Measurements from ENCODE around the gene EVA1B. TPM values are rescaled to one million over a fixed set of nuclear protein-coding genes. Genes with fewer than 3 reads are reported as not detected.

EVA1B gene
- total RNA-seq, 1 donor from 2014 or later, result 4.5 TPM

- no peak for DNase-seq
Measured at GRCh38 chr1:36307601-36308330, 15.7 kb downstream of the EVA1B start.

- peak; percentile 88 for DNase-seq
Measured at GRCh38 chr1:36306902-36307456, 16.5 kb downstream of the EVA1B start.

- no peak for DNase-seq
Measured at GRCh38 chr1:36306210-36306901, 17.1 kb downstream of the EVA1B start, which contains the start of gene SH3D21. Gene SH3D21 (plus strand): TSS chr1:36306368. CDS start chr1:36306421, 53 bp downstream.

GRCh38 chr1:36305915-36306209 is 17.6 kb downstream of the EVA1B start:
- no peak for DNase-seq

- DNase-seq, result no peak
Measured at GRCh38 chr1:36304970-36305914, 18.2 kb downstream of the EVA1B start.

- no peak for DNase-seq
Measured at GRCh38 chr1:36304521-36304920, 18.9 kb downstream of the EVA1B start.

DNA sequence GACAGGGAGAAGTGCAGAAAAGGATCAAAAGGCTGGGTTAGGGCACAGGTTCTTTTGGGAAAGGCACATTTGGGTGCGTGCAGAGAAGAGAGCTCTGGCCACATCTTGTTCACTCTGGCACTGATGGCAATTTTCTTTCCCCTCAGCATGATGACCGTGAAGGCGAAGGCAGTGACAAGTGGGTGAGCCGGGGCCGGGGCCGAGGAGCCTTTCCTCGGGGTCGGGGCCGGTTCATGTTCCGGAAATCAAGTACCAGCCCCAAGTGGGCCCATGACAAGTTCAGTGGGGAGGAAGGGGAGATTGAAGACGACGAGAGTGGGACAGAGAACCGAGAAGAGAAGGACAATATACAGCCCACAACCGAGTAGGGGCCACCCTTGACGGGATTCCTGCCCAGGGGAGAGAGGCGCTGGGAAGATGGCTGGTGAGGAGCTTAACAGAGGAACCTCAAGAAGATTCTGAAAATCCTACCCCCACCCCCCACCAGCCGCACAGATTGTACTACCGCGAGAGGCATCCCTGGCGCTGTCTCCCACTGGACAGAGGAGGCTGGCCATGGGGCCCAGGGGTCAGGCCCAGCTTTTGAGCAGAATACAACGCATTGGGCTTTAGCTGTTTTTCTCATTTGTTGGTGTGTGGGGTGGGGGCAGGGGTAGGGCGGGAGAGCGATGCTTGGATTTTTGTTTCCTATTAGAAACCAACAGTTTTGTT is 19.6 kb downstream of the EVA1B start:
- DNase-seq, result no peak

DNA sequence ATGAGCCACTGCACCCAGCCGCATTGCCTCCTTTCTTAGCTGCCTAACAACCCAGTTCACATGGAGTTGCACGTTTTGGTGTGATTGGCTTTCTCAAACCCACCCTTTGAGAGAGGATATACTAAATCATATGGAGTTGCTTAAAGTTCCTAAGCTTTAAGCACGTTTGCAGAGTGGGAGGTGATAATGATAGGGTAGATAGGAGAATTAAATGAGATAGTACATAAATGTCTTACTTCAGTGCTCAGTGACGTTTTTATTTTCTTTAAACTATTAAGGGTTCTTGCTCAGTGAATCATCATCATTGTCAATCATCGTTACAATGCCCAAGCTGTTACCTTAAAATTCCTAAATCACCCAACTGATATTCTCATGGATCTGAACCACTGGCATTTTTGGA is 20.2 kb downstream of the EVA1B start:
- no peak for DNase-seq

DNA sequence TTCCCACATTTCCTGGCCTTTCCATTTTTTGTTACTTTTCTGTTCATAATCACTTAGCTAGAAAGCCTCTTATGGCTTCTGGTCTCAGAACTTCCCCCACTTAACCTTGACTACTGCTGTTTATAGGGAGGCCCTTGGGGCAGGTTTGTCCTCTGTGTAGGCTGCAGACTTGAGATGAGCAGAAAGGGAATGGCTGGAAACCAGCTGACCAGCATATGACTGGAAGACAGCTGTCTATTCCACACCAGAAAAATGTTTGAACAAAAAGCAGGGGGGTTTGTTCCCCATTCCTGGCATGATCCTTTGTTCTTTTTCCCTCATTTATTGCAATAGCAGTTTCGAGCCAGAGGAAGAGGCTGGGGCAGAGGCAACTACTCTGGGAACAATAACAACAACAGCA is 22.2 kb downstream of the EVA1B start:
- DNase-seq, result no peak

DNA sequence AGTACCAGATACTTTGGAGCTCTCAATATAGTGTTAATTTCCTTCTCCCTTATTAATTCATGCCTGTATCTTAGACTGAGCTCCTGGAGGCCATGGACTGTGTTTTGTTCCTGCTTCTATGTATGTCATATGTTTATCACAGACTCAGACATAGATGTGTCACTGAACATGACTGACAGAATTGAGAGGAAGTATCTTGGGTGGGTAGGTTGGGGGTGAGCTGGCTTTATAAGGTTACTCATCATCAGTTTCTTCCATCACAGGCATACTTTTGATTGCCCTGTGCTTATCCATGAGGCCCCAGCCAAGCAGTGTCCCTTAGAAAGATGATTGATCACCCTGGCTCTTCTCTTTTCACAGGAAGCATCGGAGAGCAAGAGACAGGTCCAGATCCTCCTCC is 22.9 kb downstream of the EVA1B start:
- DNase-seq, result no peak

DNA sequence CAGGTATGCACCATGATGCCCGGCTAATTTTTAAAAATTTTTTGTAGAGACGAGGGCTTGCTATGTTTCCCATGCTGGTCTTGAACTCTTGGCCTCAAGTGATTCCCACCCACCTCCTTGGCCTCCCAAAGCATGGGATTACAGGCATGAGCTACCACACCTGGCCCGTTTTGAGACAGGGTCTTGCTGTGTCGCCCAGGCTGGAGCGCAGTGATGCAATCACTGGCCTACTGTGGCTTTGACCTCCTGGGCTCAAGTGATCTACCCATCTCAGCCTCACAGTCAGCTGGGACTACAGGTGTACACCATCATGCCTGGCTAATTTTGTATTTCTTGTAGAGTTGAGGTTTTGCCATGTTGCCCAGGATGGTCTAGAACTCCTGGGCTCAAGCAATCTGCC is 24.8 kb downstream of the EVA1B start:
- no peak for DNase-seq

- DNase-seq, result no peak
Measured at GRCh38 chr1:36297062-36297461, 26.4 kb downstream of the EVA1B start.

- no peak for DNase-seq
Measured at GRCh38 chr1:36295390-36295789, 28.1 kb downstream of the EVA1B start.

DNA sequence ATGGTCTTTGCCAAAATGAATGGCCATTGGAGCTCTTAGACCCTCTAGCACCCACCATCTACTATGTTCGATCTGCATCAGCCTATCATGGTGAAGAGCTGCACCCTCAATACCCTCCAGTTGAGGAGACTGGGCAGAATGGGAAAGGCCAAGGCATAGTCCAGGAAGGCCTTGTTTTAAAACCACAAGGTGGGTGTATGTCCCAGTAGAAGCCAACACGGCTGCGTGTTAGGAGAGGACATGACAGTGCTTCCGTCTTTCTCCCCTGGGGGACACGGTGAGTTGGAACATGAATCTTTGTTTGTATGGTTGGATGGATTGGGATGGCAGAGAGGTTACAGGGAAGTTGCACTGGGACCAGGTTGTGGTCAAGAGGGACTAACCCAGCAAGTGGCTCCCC is 35.9 kb downstream of the EVA1B start:
- DNase-seq, result no peak

DNA sequence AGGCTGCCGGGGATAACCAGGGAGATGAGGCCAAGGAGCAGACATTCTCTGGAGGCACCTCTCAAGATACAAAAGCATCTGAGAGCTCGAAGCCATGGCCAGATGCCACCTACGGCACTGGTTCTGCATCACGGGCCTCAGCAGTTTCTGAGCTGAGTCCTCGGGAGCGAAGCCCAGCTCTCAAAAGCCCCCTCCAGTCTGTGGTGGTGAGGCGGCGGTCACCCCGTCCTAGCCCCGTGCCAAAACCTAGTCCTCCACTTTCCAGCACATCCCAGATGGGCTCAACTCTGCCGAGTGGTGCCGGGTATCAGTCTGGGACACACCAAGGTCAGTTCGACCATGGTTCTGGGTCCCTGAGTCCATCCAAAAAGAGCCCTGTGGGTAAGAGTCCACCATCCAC is 36.6 kb downstream of the EVA1B start:
- no peak for DNase-seq

DNA sequence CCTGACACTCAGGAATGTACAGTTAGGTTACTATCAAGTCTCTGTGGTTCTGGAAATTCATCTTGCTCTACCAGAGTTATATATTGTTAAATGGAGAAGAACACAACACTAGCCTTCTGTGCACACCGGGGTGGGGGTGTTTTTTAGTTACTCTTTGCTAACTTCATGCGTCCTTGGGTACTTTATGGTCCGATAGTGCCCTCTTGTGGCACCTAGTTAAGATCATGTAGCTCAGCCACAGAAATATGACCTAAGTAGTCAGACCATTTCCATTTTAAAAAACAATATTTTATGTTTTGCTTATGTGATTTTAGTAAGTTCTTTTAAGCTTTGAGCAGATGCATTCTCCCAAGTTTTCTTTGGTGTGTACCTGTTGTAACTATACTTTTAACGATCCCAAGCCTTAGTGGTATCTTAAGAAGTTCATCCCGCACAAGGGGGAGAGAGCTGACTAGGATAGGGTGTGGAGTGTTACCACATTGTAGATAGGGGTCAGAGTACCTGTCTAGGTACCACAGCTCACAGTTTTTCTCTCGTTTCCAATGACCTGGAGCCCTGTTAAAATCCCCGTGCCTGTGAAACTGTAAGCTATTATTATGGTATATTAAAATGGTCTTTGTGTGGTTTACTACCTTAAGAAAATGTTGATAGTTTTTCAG is 37.9 kb downstream of the EVA1B start:
- DNase-seq, result no peak

DNA sequence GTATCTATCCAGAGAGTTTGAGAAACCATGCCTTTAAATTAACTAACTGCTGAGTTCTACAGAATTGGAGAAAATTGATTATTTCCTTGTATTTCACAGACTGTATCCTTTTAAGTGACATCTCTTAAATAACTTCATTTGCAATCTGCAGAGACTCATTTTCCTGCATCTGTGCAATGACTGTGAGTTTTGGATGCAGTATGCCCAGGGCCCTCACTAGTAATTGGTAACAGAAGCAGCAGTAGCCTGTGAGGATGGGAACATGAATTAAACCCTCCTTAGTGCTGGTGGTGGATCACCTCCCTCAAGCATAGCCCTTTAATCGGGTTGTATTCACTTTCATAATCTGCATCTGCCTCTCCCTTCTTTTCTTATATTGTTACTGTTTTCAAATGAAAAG is 38.9 kb downstream of the EVA1B start:
- DNase-seq, result no peak

GRCh38 chr1:36284061-36284460 is 39.4 kb downstream of the EVA1B start:
- no peak for DNase-seq

DNA sequence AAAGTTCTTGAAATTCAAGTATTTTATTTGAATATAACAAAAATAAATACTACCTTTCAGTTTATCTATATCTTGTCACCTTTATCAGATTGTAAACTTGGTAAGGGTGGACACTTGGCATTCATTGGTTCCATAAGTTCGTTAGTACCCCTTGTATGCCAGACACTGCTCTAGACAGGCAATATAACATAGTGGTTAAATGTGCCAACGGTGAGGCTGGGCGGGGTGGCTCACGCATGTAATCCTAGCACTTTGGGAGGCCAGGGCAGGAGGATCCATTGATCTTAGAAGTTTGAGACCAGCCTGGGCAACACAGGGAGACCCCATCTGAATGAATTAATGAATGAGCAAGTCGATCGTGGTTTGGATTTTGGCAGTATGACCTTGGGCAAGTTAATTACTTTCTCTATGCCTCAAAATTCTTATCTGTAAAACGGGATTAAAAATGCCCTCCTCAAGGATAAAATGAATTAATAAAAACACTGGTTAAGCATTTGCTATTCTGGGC is 43.6 kb downstream of the EVA1B start:
- no peak for DNase-seq

DNA sequence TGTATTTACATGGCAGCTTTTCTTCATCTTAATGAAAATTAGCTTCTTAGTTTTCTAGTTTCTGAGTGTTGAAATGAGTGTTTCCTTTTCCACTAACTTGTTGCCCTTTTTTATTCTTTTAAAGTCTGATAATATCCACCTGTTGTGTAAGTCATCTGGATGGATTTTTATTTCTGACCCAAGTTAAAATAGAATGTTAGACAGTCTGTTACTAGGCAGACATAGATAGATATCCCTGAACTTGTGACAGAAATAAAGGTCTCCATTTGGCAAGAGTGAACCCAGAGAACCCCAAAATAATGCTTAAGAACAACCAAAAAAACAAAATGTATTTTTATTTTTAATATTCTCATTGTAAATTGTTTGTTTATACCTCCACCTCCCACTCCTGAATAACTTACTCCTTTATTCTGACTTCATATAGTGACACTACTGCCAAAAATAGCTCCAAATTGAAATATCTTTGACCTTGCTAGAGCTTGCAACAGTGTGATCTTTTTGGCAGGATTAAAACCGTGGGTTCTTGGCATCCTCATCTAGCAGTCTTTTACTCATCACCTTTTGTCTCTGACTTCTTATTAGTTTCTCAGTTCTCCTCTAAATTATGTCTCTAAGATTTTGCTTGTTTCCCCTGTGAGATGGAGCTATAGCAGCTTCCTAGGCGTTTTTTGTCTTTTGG is 44.2 kb downstream of the EVA1B start:
- DNase-seq, result no peak

DNA sequence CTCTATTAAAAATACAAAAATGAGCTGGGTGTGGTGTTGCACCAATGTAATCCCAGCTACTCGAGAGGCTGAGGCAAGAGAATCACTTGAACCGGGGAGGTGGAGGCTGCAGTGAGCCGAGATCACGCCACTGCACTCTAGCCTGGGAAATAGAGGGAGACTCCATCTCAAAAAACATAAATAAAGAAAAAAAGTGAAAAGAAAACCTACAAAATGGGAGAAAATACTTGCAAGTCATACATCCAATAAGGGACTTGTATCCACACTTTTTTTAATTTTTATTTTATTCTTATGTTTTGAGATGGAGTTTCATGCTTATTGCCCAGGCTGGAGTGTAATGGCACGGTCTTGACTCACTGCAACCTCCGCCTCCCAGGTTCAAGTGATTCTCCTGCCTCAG is 46.8 kb downstream of the EVA1B start:
- no peak for DNase-seq
